Activated CD4-positive, alpha-beta T cell treated with anti-CD3 and anti-CD28 coated beads, Interleukin-2, amount 50 U/mL, for 24 hours (primary cell): ENCODE measurements around the gene OSTF1.

Experiments used
- DNase-seq, 2 donors: peaks; one replicate each; pipeline ENCODE4 v3.0.0-alpha.2; 2020; ENCODE audit warnings: low read depth in 1 of 2, low spot score in 1 of 2

Gene OSTF1

DNA sequence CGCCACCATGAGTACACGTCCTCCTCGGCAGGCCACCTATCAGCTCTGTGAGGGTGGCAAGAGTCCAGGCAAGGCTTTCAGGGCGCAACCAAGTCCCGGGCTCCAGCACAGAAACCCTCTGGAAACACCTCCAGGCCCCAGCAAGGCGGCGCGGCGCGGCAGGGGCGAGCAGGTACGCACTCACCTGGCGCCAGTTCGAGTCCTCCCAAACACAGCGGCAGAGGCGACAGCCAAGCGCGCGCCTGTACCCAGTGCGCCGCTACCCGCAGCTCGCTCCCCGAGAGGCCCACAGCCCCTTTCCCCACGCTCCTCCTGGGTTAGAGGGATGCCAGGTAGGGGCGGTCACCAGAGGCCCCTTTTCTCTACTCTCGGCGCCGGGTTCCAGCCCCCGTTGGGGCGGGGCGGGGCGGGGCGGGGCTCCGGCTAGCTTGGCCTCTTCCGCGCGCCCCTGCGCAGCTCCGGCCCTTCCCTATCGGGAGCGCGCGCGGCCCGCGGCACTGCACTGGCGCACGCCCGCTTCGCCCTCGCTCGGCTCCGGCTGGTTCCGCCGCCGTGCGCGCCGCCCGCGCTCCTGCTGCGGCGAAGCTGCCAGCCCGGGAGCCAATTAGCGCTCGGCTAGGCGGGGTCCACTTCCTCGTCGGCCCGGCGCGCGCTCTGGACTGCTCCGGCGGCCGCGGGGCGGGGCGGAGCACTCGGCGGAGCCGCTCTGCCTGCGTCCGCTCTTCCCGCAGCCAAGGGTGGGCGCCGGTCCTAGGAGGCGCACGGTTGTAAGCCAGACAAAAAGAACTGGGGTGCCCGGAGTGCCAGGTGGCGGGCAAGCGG lies at the start of gene OSTF1, which contains the start of gene NMRK1:
OSTF1 (plus strand) TSS at position 691 of the 822 bp plus-strand sequence. CDS start 179 bp downstream, outside the sequence.
NMRK1 (minus strand) TSS at position 332 of the 822 bp plus-strand sequence. CDS start 5,040 bp downstream, outside the sequence.
- peak; percentile 78 to 84 for DNase-seq

DNA sequence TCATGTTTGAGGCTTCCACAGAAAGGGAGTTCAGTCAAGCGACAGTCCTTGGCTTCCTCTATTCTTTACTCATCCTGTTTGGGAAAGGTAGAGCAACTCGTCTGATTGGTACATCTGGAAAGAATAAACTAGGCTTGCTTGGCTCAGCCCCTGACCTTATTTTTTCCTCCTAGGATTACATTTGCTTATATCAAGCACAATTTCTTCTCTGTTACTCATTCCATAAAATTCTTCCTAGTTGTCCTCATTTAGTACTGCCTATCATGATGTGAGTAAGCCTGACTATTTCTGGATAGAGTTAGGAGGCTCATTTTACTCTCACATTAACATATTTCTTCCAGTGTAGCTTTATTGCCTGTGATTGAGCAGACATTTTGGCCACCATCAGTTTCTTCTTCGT lies 49.3 kb upstream of the OSTF1 start:
- DNase-seq, result no peak

- no peak for DNase-seq
These were observed 48.5 kb upstream of the OSTF1 start for GRCh38 chr9:75039801-75040200.

DNA sequence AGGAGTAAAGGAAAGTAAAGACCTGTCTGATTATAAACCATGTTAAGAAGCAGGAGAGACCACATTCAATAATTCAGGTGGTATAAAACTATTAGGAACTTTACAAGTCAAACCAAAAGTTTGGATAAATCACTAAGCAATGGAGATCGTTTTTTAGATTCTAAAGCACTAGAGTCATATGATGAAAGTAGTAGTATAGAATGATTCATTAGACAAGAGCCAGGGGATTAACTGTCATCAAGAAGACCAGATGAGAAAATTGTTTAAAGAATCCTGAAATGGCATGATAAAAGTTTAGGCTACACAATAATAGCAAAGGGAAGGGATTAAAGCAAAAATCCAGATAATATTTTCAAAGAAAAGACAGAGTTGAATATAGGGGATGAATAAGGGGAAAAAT lies 47.3 kb upstream of the OSTF1 start:
- DNase-seq, result no peak

DNA sequence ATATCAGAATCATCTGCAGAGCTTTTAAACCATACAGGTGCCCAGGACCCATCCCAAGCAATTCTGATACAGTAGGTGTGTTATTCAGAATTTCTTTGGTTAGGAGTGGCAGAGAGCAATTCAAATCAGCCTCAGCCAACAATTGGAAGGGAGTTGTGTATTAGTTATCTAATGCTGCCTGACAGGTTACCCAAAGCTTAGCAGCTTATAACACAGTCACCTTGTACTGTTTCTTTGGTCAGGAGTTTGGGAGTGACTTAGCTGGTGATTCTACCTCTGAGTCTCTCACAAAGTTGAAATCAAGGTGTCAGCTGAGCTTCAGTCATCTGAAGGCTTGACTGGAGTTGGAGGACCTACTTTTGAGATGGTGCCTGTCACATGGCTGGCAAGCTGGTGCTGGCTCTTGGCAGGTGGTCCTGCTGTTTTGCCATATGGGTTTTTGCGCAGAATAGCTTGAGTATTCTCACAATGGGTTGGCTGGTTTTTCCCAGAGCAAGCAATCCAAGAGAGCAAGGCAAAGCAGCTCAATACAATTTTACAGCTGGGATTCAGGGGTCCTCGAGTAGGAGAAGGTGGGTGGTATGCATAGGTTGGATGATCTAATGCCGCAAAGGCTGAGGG lies 41.5 kb upstream of the OSTF1 start:
- DNase-seq, result no peak

- DNase-seq, result no peak
These were observed 40.8 kb upstream of the OSTF1 start for GRCh38 chr9:75047506-75047905.

- DNase-seq, result no peak
These were observed 37.0 kb upstream of the OSTF1 start for GRCh38 chr9:75051285-75051684.

GRCh38 chr9:75053869-75054268 lies 34.4 kb upstream of the OSTF1 start:
- DNase-seq, result no peak

- DNase-seq, result no peak
These were observed 33.8 kb upstream of the OSTF1 start for GRCh38 chr9:75054368-75055001.

DNA sequence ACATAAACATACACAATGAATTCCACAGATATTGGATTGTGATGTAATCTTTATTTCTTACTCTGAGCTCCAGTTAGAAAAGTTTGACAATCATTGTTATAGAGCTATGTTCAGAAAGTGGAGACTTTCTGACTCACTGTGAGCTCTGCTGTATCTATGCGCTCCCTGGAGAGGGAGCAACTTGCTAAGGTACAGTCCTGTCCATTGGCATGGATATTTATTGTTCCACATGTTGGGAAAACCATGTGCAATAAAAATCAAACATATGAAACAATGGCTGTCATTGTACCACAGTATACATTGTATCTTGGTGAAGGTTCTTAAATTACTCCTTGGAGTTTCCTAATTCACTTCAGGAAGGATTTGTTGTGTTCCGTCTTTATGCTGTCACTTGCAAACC lies 27.1 kb upstream of the OSTF1 start:
- no peak for DNase-seq

GRCh38 chr9:75063556-75064305 lies 24.6 kb upstream of the OSTF1 start:
- DNase-seq, result no peak

GRCh38 chr9:75064307-75065025 lies 23.8 kb upstream of the OSTF1 start:
- DNase-seq, result no peak

DNA sequence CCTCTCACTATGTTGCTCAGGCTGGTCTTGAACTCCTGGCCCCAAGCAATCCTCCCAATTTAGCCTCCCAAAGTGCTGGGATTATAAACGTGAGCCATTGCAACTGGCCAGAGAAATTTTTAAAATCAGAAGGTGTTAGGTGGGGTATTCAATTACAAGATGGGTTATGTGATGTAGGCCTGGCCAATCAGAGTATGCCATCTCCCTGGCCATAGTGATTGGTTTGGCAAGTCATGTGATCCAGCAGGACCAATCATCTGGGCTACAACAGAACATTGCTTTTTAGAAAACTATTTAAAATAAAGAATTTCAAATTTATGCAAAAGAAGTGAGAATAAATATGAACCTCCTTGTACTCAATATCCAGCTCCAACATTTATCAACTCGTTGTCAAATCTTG lies 22.8 kb upstream of the OSTF1 start:
- DNase-seq, result no peak

- DNase-seq, result no peak
These were observed 20.4 kb upstream of the OSTF1 start for GRCh38 chr9:75067894-75068293.

- DNase-seq, result no peak
These were observed 19.1 kb upstream of the OSTF1 start for GRCh38 chr9:75069171-75069570.

GRCh38 chr9:75071530-75072122 lies 16.7 kb upstream of the OSTF1 start:
- peak; percentile 29 to 65 for DNase-seq

DNA sequence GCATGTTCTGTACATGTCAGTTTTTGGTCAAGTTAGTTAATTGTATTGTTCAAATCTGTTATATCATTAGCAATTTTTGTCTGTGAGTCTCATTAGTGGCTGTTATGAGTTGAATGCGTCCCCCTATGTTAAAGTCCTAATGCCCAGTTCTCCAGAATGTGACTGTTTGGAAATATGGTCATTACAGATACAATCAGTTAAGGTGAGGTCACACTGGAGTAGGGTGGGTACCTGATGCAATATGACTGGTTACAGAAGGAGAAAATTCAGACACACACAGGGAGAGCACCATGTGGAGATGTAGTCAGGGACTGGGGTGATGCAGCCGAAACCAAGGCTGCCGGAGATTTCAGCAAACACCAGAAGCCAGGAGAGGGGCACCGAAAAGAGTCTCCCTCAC lies 15.4 kb upstream of the OSTF1 start:
- DNase-seq, result no peak

GRCh38 chr9:75081632-75082031 lies 6.7 kb upstream of the OSTF1 start:
- no peak for DNase-seq

DNA sequence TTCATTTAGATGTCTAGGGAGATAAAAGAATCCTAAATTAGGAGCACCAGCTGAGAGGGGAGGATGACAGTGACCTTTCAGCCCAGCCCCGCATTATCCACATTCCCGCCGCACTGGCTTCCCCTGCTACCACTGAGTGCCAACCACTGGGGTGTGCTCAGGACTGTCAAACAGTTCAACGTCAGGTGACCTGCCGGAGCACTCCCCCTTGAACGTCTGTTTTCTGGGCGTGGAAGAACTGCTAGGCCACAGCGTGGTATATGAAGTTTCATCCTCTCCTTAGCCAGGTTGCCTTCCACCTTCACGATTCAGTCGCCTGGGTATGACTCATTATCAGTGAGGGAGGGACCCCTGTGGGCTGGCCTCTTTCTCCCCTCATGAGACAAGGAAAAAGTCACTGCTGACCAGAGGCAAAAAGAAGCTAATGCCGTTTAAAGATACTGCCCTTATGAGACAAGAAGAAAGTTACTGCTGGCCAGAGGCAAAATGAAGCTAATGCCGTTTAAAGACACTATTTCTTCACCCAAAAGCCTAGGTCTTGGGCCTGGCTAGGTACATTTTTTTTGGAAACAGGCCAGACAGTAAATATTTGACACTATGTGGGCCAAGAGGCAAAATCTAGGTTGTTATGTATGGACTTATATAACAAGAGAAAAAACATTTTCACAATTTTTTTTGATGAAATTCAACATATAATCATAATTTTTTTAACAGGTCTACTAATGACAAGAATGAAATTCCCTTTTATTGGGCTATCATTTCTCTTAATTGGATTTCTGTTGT lies 4.9 kb upstream of the OSTF1 start:
- no peak for DNase-seq
